Glutamatergic neuron (in vitro differentiated cells): Measurements from ENCODE around the gene ZFAND3. TPM values are rescaled to one million over a fixed set of nuclear protein-coding genes. Genes with fewer than 3 reads are reported as not detected.

Source experiments
- DNase-seq: peaks from one replicate; pipeline ENCODE4 v3.0.0; 2022
- H3K27ac Mint-ChIP-seq: one replicate; pipeline ENCODE4 v1.8.0; 2020; ENCODE audit warnings: mild to moderate bottlenecking, mixed read lengths, inconsistent platforms; ENCODE audit not compliant: unreplicated experiment
- H3K27me3 Mint-ChIP-seq: one replicate; pipeline ENCODE4 v1.8.0; 2020; ENCODE audit warnings: mild to moderate bottlenecking, moderate library complexity, mixed read lengths, inconsistent platforms; ENCODE audit not compliant: unreplicated experiment
- H3K36me3 Mint-ChIP-seq: one replicate; pipeline ENCODE4 v1.8.0; 2020; ENCODE audit warnings: mild to moderate bottlenecking, mixed read lengths, inconsistent platforms; ENCODE audit not compliant: unreplicated experiment
- H3K4me1 Mint-ChIP-seq: one replicate; pipeline ENCODE4 v1.8.0; 2020; ENCODE audit warnings: mild to moderate bottlenecking, low read depth, mixed read lengths, inconsistent platforms; ENCODE audit not compliant: unreplicated experiment
- H3K4me3 Mint-ChIP-seq: one replicate; pipeline ENCODE4 v1.8.0; 2020; ENCODE audit warnings: mild to moderate bottlenecking, mixed read lengths, inconsistent platforms; ENCODE audit not compliant: unreplicated experiment
- H3K9me3 Mint-ChIP-seq: one replicate; pipeline ENCODE4 v1.8.0; 2020; ENCODE audit warnings: mild to moderate bottlenecking, moderate library complexity, mixed read lengths, inconsistent platforms; ENCODE audit not compliant: unreplicated experiment
- CTCF ChIP-seq: fragments of 200-600 bp; sonication (generic); IDR thresholded peaks from one replicate; pipeline ENCODE4 v1.5.0; 2021; ENCODE audit not compliant: partially characterized antibody, unreplicated experiment
- total RNA-seq: library from RNA; stranded (reverse); fragmentation: NEBNext Ultra II Directional; extraction: Animal tissue kit (Norgen Biotek cat#: 25700); gene quantifications from one replicate; pipeline ENCODE4 v1.2.1, GENCODE V29; 2021; ENCODE audit not compliant: unreplicated experiment

The ZFAND3 gene
- total RNA-seq, 1 donor from 2014 or later, result 115 TPM

- H3K9me3 Mint-ChIP-seq, result no peaks in the 10 kb centered on the region
- no peak overlapping the region for H3K27ac Mint-ChIP-seq
- H3K27me3 Mint-ChIP-seq, result no peaks in the 10 kb centered on the region
- TF ChIP-seq CTCF, result no peak
- no peak overlapping the region for H3K4me3 Mint-ChIP-seq
- H3K4me1 Mint-ChIP-seq, result peaks cover 14% of the 10 kb centered on the region
- no peak for DNase-seq
- no peaks in the 10 kb centered on the region for H3K36me3 Mint-ChIP-seq
Observed at GRCh38 chr6:37894585-37894984, 75.1 kb downstream of the ZFAND3 start.

- H3K36me3 Mint-ChIP-seq, result no peaks in the 10 kb centered on the region
- H3K4me3 Mint-ChIP-seq, result no peak overlapping the region
- H3K4me1 Mint-ChIP-seq, result peaks cover 14% of the 10 kb centered on the region
- no peak for TF ChIP-seq CTCF
- DNase-seq, result no peak
- no peaks in the 10 kb centered on the region for H3K9me3 Mint-ChIP-seq
- H3K27me3 Mint-ChIP-seq, result peaks cover 2% of the 10 kb centered on the region
- H3K27ac Mint-ChIP-seq, result no peak overlapping the region
Observed at GRCh38 chr6:37897321-37897720, 77.8 kb downstream of the ZFAND3 start.

- H3K9me3 Mint-ChIP-seq, result no peaks in the 10 kb centered on the region
- TF ChIP-seq CTCF, result no peak
- DNase-seq, result no peak
- H3K36me3 Mint-ChIP-seq, result no peaks in the 10 kb centered on the region
- no peak overlapping the region for H3K4me3 Mint-ChIP-seq
- H3K27ac Mint-ChIP-seq, result no peak overlapping the region
- H3K27me3 Mint-ChIP-seq, result peaks cover 2% of the 10 kb centered on the region
- H3K4me1 Mint-ChIP-seq, result peaks cover 10% of the 10 kb centered on the region
Observed at GRCh38 chr6:37897818-37898515, 78.4 kb downstream of the ZFAND3 start.

- no peaks in the 10 kb centered on the region for H3K9me3 Mint-ChIP-seq
- H3K4me1 Mint-ChIP-seq, result peaks cover 4% of the 10 kb centered on the region
- no peak for DNase-seq
- H3K36me3 Mint-ChIP-seq, result no peaks in the 10 kb centered on the region
- no peak for TF ChIP-seq CTCF
- no peak overlapping the region for H3K4me3 Mint-ChIP-seq
- no peak overlapping the region for H3K27ac Mint-ChIP-seq
- H3K27me3 Mint-ChIP-seq, result peaks cover 2% of the 10 kb centered on the region
Observed at GRCh38 chr6:37903351-37904340, 84.1 kb downstream of the ZFAND3 start.
